ENCODE data around the gene AFAP1.

The AFAP1 gene

GRCh38 chr4:7753931-7754465, 185.7 kb downstream of the AFAP1 start:
- DNase-seq (ENCODE audit: low read depth) = no peak

GRCh38 chr4:7753271-7753670, 186.4 kb downstream of the AFAP1 start:
- DNase-seq (ENCODE audit: low read depth) = no peak

GRCh38 chr4:7752649-7753048, 187.0 kb downstream of the AFAP1 start:
- DNase-seq (ENCODE audit: low read depth) = no peak

GRCh38 chr4:7750972-7751371, 188.7 kb downstream of the AFAP1 start:
- no peak for DNase-seq (ENCODE audit: low read depth)

GRCh38 chr4:7750523-7750922, 189.1 kb downstream of the AFAP1 start:
- DNase-seq (ENCODE audit: low read depth) = no peak

- DNase-seq (ENCODE audit: low read depth) = no peak
Observed at GRCh38 chr4:7747566-7747965, 192.1 kb downstream of the AFAP1 start.

GRCh38 chr4:7747062-7747385, 192.6 kb downstream of the AFAP1 start:
- DNase-seq (ENCODE audit: low read depth) = no peak

GRCh38 chr4:7746351-7747061, 193.2 kb downstream of the AFAP1 start:
- no peak for DNase-seq (ENCODE audit: low read depth)

GRCh38 chr4:7745301-7745885, 194.3 kb downstream of the AFAP1 start:
- DNase-seq (ENCODE audit: low read depth) = no peak

- DNase-seq (ENCODE audit: low read depth) = no peak
Observed at GRCh38 chr4:7744142-7744804, 195.4 kb downstream of the AFAP1 start.

- DNase-seq (ENCODE audit: low read depth) = no peak
Observed at GRCh38 chr4:7742807-7743280, 196.8 kb downstream of the AFAP1 start.

- no peak for DNase-seq (ENCODE audit: low read depth)
Observed at GRCh38 chr4:7741946-7742806, 197.5 kb downstream of the AFAP1 start.

GRCh38 chr4:7740866-7741525, 198.7 kb downstream of the AFAP1 start:
- no peak for DNase-seq (ENCODE audit: low read depth)

GRCh38 chr4:7739918-7740865, 199.5 kb downstream of the AFAP1 start:
- no peak for DNase-seq (ENCODE audit: low read depth)

GRCh38 chr4:7739077-7739917, 200.4 kb downstream of the AFAP1 start:
- DNase-seq (ENCODE audit: low read depth) = no peak

GRCh38 chr4:7738458-7739076, 201.1 kb downstream of the AFAP1 start:
- no peak for DNase-seq (ENCODE audit: low read depth)

- no peak for DNase-seq (ENCODE audit: low read depth)
Observed at GRCh38 chr4:7737752-7738457, 201.8 kb downstream of the AFAP1 start.

GRCh38 chr4:7737268-7737645, 202.4 kb downstream of the AFAP1 start:
- no peak for DNase-seq (ENCODE audit: low read depth)

Data from stimulated activated CD8-positive, alpha-beta memory T cell treated with anti-CD3 and anti-CD28 coated beads, Interleukin-12 subunit alpha, Interleukin-12 subunit beta, amount 100 ng/mL, for 4 hours (primary cell).